ENCODE data around the gene PDE6H.

PDE6H gene

DNA sequence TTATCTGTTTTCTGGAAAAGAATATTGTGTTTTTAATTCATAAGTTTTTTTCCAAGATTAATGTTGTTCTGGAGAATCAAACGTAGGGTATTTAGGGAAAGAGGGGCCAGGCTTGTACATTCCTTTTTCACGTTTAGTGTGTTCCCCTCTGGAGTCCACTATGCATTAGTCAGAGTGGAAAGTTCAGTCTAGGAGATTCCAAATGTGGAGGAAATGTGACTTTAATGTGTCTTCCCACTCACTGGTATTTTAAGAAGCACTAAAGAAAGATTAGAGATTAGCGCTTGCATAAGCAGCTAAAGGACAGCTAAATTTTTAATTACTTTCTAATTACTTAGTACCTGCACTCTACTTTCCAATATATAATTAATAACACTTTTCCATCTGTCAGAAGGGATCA is 4.4 kb upstream of the PDE6H start:
- no peak for DNase-seq (ENCODE audit: low read depth in 2 of 3, low spot score in 2 of 3)

DNA sequence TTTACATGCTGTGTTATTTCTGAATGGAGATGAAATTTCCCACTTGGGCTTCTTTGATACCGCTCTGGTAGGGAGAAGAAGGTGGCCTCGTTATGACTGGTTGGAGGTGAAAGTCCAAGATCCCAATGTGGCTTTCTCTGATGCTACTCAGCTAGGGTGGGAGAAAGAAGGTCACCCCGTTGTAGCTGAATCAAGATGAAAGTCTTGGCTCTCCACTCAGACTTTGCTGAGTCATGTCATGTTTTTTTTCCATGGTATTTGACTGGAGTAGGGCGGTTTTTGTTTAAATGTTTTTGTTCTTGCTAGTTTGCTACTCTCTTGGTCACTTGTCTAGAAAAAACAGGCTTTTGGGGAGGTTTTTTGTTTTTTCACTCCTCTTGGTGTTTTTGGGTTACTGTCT is 2.4 kb upstream of the PDE6H start:
- no peak for DNase-seq (ENCODE audit: low read depth in 2 of 3, low spot score in 2 of 3)

DNA sequence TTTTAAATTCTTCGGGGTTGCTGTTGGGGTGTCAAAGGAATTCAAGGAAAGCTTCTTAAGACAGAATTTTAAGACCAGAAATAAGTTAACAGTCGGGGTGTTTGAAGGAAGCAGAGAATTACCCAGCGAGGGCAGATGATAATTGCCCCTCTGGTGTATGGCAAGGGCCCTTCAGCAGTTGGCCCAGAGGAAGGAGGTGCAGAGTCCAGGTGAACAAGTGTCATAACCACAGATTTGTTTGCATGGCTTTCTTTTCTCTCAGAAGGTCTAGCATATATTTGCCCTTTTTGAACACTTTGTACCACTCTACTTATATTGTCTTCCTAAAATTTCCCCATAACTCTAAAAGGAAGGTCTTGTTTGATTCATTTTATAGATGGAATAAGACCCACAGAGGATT is 1.8 kb downstream of the PDE6H start:
- DNase-seq (ENCODE audit: low read depth in 2 of 3, low spot score in 2 of 3) = no peak

- no peak for DNase-seq (ENCODE audit: low read depth in 2 of 3, low spot score in 2 of 3)
Measured at GRCh38 chr12:14975457-14975856, 2.6 kb downstream of the PDE6H start.

GRCh38 chr12:14976658-14977057 is 3.8 kb downstream of the PDE6H start:
- DNase-seq (ENCODE audit: low read depth in 2 of 3, low spot score in 2 of 3) = no peak

DNA sequence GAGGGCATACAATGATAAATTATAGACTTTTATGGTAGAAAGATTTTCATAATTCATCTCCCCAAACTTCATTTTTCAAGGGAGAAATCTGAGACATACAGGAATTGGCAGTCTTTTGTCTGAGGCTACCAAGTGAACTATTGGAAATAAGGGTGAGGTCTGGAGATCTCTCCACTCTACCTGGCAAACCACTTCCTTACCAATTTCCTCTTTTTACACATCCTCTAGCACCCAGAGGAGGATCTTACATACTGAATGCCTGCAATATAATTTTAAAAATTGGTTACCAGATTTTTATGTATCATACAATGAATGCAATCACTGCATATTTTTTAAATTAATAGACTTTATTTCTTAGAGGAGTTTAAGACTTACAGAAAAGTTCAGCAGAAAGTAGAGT is 6.6 kb downstream of the PDE6H start:
- DNase-seq (ENCODE audit: low read depth in 2 of 3, low spot score in 2 of 3) = no peak

DNA sequence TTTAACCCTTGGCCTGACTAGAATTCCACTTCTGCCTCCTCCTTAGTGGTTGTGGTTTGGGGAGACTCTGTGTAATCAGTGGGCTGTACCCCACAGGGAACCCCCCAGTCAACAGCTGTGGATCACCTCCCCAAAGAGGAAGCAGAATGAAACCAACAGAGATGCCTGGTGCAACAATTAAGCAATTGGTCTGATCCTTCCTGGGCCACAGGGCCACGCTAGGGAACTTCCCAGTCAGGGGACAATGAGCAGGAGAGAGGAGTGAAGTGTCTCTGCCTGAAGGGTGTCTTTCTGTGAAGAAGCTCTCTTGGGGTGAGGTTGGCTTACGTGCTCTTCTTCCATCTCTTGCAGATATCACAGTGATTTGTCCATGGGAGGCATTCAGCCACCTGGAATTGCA is 8.2 kb downstream of the PDE6H start:
- DNase-seq (ENCODE audit: low read depth in 2 of 3, low spot score in 2 of 3) = no peak

GRCh38 chr12:14982562-14982961 is 9.7 kb downstream of the PDE6H start:
- DNase-seq (ENCODE audit: low read depth in 2 of 3, low spot score in 2 of 3) = no peak

DNA sequence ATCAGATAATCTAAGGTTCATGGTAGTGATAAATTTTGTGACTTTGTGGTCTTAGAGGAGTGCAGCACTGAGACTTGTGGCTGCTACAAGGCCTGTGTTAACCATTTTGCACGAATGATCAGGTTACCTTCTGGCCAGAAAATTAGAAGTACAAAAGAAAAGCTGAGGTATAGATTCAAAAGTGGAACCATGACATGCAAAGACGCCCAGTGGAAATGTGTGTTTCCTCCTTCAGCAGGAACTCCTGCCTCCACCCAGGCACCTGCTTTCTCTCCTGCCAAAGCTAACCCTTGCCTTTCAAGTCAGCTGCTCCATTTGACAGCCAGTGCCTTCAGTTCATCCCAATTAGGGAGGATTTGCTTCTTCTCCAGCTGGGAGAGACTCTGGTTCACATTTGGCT is 10.1 kb downstream of the PDE6H start:
- no peak for DNase-seq (ENCODE audit: low read depth in 2 of 3, low spot score in 2 of 3)

DNA sequence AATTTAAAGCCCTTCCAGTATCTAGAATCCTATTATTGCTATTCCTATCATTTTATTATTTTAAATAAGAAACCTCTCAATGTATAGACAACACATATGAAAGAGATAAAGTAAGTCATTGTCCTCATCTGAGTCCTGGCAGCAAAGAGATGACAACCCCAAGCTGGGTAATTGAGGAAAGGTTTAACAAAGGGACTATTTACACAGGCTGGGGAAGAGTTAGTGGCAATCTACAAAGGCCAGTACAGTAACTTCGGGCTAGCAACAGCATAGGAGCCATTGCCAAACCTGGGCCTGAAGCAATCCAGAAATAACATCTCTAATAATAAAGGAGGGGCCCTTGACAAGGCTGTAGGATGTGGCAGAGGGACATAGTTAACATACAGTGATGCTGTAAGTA is 11.2 kb downstream of the PDE6H start:
- no peak for DNase-seq (ENCODE audit: low read depth in 2 of 3, low spot score in 2 of 3)

GRCh38 chr12:14984766-14985285 is 12.0 kb downstream of the PDE6H start:
- no peak for DNase-seq (ENCODE audit: low read depth in 2 of 3, low spot score in 2 of 3)

DNA sequence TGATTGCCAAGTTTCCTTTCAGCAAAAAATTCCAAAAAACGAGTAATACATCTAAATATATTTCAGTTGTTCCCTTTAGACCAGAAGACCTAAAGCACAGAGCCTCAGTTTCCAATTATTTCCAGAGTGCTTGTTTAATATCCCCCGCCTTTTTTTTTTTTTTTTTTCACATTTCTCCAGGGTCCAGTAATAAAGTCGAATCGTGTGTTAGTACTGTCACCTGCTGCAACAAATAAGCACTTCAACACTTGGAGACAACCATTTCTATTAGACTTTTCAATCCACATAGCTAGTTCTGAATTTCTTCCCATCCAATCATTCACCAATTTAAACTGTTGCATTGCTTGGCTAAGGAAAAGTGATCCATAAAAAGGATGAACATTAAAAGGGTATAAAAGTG is 13.6 kb downstream of the PDE6H start:
- DNase-seq (ENCODE audit: low read depth in 2 of 3, low spot score in 2 of 3) = no peak

DNA sequence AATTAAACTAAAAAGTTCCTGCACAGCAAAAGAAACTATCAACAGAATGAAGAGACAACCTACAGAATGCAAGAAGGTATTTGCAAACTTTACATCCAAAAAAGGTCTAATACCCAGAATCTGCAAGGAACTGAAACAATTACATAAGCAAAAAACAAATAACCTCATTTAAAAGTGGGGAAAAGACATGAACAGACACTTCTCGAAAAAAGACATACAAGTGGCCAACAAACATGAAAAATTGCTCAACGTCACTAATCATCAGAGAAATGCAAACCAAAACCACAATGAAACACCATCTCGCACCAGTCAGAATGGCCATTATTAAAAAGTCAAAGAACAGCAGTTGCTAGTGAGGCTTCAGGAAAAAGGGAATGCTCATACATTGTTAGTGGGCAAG is 15.2 kb downstream of the PDE6H start:
- no peak for DNase-seq (ENCODE audit: low read depth in 2 of 3, low spot score in 2 of 3)

- DNase-seq (ENCODE audit: low read depth in 2 of 3, low spot score in 2 of 3) = no peak
Measured at GRCh38 chr12:14989790-14990189, 16.9 kb downstream of the PDE6H start.

DNA sequence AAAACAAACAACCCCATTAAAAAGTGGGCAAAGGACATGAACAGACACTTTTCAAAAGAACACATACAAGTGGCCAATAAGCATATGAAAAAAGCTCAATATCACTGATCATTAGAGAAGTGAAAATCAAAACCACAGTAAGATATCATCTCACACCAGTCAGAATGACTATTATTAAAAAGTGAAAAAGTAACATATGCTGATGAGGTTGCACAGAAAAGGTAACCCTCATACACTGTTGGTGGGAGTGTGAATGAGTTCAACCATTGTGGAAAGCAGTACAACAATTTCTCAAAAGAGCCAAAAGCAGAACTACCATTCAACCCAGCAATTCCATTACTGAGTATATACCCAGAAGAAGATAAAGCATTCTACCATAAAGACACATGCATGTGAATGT is 18.2 kb downstream of the PDE6H start:
- no peak for DNase-seq (ENCODE audit: low read depth in 2 of 3, low spot score in 2 of 3)

- no peak for DNase-seq (ENCODE audit: low read depth in 2 of 3, low spot score in 2 of 3)
Measured at GRCh38 chr12:14992673-14993072, 19.8 kb downstream of the PDE6H start.

DNA sequence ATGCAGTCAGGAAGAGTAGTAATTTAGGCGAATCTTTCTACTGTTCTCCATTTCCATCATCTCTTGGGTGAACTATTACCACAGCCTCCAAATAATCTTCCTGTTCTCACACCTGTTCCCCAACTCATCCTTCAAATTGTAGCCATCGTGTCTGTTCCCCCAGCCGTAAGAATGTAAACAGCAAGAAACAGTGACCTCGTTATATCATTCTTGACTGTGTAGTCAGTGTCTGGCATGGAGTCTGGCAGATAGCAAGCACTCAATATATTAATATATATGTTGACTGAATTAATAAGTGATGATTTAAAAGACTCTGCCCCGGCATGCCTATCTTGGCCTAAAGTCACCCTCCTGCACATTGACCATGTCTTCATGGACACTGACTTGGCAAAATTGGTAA is 20.3 kb downstream of the PDE6H start:
- no peak for DNase-seq (ENCODE audit: low read depth in 2 of 3, low spot score in 2 of 3)

- no peak for DNase-seq (ENCODE audit: low read depth in 2 of 3, low spot score in 2 of 3)
Measured at GRCh38 chr12:14993537-14994266, 20.9 kb downstream of the PDE6H start.

GRCh38 chr12:14994610-14995009 is 21.8 kb downstream of the PDE6H start:
- no peak for DNase-seq (ENCODE audit: low read depth in 2 of 3, low spot score in 2 of 3)

DNA sequence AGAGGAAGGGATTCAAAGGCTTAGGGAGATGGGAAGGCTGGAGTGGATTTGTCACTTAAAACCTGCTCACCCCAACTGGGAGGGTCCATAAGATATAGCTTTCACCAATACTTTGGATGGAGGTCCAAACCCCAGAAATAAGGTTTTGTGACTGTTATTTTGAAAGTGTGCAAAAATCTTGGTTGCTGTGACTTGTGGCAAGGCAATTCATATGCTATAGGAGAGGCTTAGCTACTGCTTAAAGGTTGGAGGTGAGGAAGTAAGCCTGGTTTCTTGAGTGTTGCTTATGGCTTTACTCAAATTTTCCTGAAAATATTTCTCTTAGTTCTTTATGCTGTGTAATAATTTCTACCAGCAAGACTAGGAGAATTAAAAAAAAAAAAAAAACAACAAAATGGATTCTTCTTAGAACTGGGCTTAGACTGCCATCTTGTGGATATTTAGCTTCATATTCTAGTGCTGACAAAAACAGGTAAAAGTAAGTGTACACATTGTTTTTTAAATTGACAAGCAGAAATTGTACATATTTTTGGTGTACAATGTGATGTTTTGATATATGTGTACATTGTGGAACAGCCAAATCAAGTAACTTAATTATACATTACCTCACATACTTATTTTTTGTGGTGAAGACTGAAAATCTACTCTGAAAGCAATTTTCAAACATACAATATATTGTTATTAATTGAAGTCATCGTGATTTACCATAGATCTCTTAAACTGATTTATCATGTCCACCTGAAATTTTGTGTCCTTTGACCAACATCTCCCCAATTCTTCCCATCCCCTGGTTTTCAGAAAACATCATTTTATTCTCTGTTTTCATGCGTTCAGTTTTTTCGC is 23.0 kb downstream of the PDE6H start:
- no peak for DNase-seq (ENCODE audit: low read depth in 2 of 3, low spot score in 2 of 3)

GRCh38 chr12:14997998-14998397 is 25.2 kb downstream of the PDE6H start:
- no peak for DNase-seq (ENCODE audit: low read depth in 2 of 3, low spot score in 2 of 3)

DNA sequence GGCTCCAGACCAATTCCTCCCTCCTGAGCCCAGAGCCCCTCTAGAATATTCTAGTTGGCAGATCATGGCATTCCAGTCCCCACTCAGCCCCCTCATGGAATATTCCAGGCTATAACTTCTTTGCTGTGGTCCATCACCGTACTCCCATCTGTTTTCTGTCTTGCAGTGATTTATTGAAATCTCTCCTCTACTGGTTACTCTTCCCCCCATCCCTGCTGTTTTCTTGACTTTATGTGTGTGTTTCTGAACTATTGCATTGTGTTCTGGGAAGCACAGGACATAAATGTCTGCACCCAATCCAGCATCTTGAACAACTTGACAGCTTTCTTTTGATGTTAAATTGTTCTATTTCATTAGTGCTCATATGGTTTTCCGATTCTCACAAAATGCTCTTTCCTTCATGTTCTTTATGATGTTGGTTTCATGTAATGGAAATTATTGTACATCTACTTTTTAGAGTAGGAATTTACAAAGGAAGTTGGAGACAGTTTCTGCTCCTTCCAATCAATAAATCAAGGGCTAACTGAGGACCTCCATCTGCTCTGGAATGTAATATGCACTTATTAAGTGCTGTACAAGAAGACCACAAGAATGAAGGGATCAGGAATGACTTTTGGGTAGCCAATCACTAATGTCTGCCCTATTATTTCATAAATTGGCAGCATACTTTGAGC is 26.3 kb downstream of the PDE6H start:
- no peak for DNase-seq (ENCODE audit: low read depth in 2 of 3, low spot score in 2 of 3)

Measured in activated CD8-positive, alpha-beta memory T cell treated with anti-CD3 and anti-CD28 coated beads for 48 hours (primary cell).